DMS 273 (cell line): Measurements from ENCODE around the gene PLEKHM2.

ENCODE experiments used
- DNase-seq: peaks from one replicate; lab custom pipeline; 2025; ENCODE audit not compliant: unreplicated experiment; lab: John Stamatoyannopoulos, UW

Gene PLEKHM2

GRCh38 chr1:15737324-15738319 lies 53.5 kb downstream of the PLEKHM2 start:
- DNase-seq, result no peak

- no peak for DNase-seq
Measured at GRCh38 chr1:15738416-15739113, 54.4 kb downstream of the PLEKHM2 start.

- no peak for DNase-seq
Measured at GRCh38 chr1:15739259-15739658, 55.1 kb downstream of the PLEKHM2 start.

- DNase-seq, result no peak
Measured at GRCh38 chr1:15739745-15740144, 55.6 kb downstream of the PLEKHM2 start.

GRCh38 chr1:15740924-15741850 lies 57.1 kb downstream of the PLEKHM2 start:
- DNase-seq, result peak; percentile 91

- no peak for DNase-seq
Measured at GRCh38 chr1:15742339-15742801, 58.2 kb downstream of the PLEKHM2 start, which contains the start of gene TMEM82. Gene TMEM82 (plus strand): TSS chr1:15742499. CDS start chr1:15742560, 61 bp downstream.

GRCh38 chr1:15744122-15744679 lies 60.1 kb downstream of the PLEKHM2 start:
- no peak for DNase-seq

GRCh38 chr1:15747378-15747777 lies 63.3 kb downstream of the PLEKHM2 start:
- no peak for DNase-seq

- no peak for DNase-seq
Measured at GRCh38 chr1:15748264-15748663, 64.1 kb downstream of the PLEKHM2 start.

- DNase-seq, result no peak
Measured at GRCh38 chr1:15748690-15749398, 64.7 kb downstream of the PLEKHM2 start.

GRCh38 chr1:15749399-15750291 lies 65.5 kb downstream of the PLEKHM2 start:
- no peak for DNase-seq

GRCh38 chr1:15750924-15751323 lies 66.8 kb downstream of the PLEKHM2 start:
- DNase-seq, result no peak

- no peak for DNase-seq
Measured at GRCh38 chr1:15751717-15752116, 67.6 kb downstream of the PLEKHM2 start.

GRCh38 chr1:15753776-15754175 lies 69.7 kb downstream of the PLEKHM2 start:
- no peak for DNase-seq

GRCh38 chr1:15755021-15755645 lies 71.0 kb downstream of the PLEKHM2 start:
- DNase-seq, result peak; percentile 37

GRCh38 chr1:15755646-15756040 lies 71.5 kb downstream of the PLEKHM2 start:
- DNase-seq, result peak; percentile 38

GRCh38 chr1:15756143-15757015 lies 72.3 kb downstream of the PLEKHM2 start:
- no peak for DNase-seq
